Astrocyte (in vitro differentiated cells and primary cell): Measurements from ENCODE around the gene CREM. TPM values are rescaled to one million over a fixed set of nuclear protein-coding genes. Genes with fewer than 3 reads are reported as not detected.

Source experiments
- DNase-seq: peaks from one replicate; pipeline ENCODE4 v3.0.0-alpha.2; 2010; ENCODE audit warnings: low read depth
- FAIRE-seq: peaks from 2 replicates; lab custom pipeline; 2011; peaks lifted over from hg19 to GRCh38; lab: Jason Lieb, UNC
- H2AFZ ChIP-seq: 2 replicates; pipeline ENCODE4 v1.6.0; 2012; ENCODE audit warnings: low read depth, low read length, inconsistent platforms
- H3K27ac ChIP-seq: 2 replicates; pipeline ENCODE4 v1.5.1; 2011; ENCODE audit warnings: low read depth, low read length, inconsistent platforms
- H3K27me3 ChIP-seq: 2 replicates; pipeline ENCODE4 v1.6.0; 2011; ENCODE audit warnings: low read length, inconsistent platforms; ENCODE audit not compliant: insufficient read depth
- H3K36me3 ChIP-seq: 2 replicates; pipeline ENCODE4 v1.5.1; 2011; ENCODE audit warnings: low read length, inconsistent platforms; ENCODE audit not compliant: insufficient read depth
- H3K4me1 ChIP-seq: 2 replicates; pipeline ENCODE4 v1.5.1; 2011; ENCODE audit warnings: low read length, inconsistent platforms; ENCODE audit not compliant: insufficient read depth
- H3K4me2 ChIP-seq: 2 replicates; pipeline ENCODE4 v1.6.0; 2012; ENCODE audit warnings: low read length, inconsistent platforms
- H3K4me3 ChIP-seq: 2 replicates; pipeline ENCODE4 v1.5.1; 2011; ENCODE audit warnings: low read depth, mild to moderate bottlenecking, low read length, inconsistent platforms; ENCODE audit not compliant: insufficient read depth
- H3K79me2 ChIP-seq: 2 replicates; pipeline ENCODE4 v1.6.0; 2012; ENCODE audit warnings: mild to moderate bottlenecking, low read length, inconsistent platforms; ENCODE audit not compliant: insufficient read depth
- H3K9ac ChIP-seq: 2 replicates; pipeline ENCODE4 v1.6.0; 2012; ENCODE audit warnings: mild to moderate bottlenecking, low read length, inconsistent platforms
- H3K9me3 ChIP-seq: 2 replicates; pipeline ENCODE4 v1.5.1; 2012; ENCODE audit warnings: low read depth, mild to moderate bottlenecking, low read length, inconsistent platforms; ENCODE audit not compliant: insufficient read depth
- H4K20me1 ChIP-seq: 2 replicates; pipeline ENCODE4 v1.6.0; 2012; ENCODE audit warnings: low read length, inconsistent platforms; ENCODE audit not compliant: insufficient read depth
- H3K27ac Mint-ChIP-seq: one replicate; pipeline ENCODE4 v1.8.0; 2021; ENCODE audit warnings: mild to moderate bottlenecking, mixed read lengths; ENCODE audit not compliant: unreplicated experiment
- H3K27me3 Mint-ChIP-seq: one replicate; pipeline ENCODE4 v1.8.0; 2021; ENCODE audit warnings: low read depth, mixed read lengths; ENCODE audit not compliant: unreplicated experiment
- H3K36me3 Mint-ChIP-seq: one replicate; pipeline ENCODE4 v1.8.0; 2021; ENCODE audit warnings: low read depth, mixed read lengths; ENCODE audit not compliant: unreplicated experiment
- H3K4me1 Mint-ChIP-seq: one replicate; pipeline ENCODE4 v1.8.0; 2021; ENCODE audit warnings: low read depth, mixed read lengths; ENCODE audit not compliant: unreplicated experiment
- H3K4me3 Mint-ChIP-seq: one replicate; pipeline ENCODE4 v1.8.0; 2021; ENCODE audit warnings: mild to moderate bottlenecking, moderate library complexity, mixed read lengths; ENCODE audit not compliant: unreplicated experiment
- H3K9me3 Mint-ChIP-seq: one replicate; pipeline ENCODE4 v1.8.0; 2021; ENCODE audit warnings: mild to moderate bottlenecking, mixed read lengths; ENCODE audit not compliant: unreplicated experiment
- EZH2 ChIP-seq: IDR thresholded peaks from 2 replicates; pipeline ENCODE4 v1.6.1; 2012; ENCODE audit warnings: mild to moderate bottlenecking, low read length, inconsistent platforms; ENCODE audit not compliant: insufficient read depth
- total RNA-seq: library from RNA; stranded (reverse); gene quantifications from 2 replicates; pipeline ENCODE4 v1.2.1, GENCODE V29; 2021
- TF ChIP-seq, protein P1 (sequence below): IDR thresholded peaks from 2 replicates; pipeline ENCODE4 v1.5.1; 2011; ENCODE audit warnings: low read depth, mild to moderate bottlenecking, inconsistent platforms, low read length, moderate library complexity; ENCODE audit not compliant: insufficient read depth

Gene CREM
- total RNA-seq, 1 donor from 2014 or later = 38.3 TPM

DNA sequence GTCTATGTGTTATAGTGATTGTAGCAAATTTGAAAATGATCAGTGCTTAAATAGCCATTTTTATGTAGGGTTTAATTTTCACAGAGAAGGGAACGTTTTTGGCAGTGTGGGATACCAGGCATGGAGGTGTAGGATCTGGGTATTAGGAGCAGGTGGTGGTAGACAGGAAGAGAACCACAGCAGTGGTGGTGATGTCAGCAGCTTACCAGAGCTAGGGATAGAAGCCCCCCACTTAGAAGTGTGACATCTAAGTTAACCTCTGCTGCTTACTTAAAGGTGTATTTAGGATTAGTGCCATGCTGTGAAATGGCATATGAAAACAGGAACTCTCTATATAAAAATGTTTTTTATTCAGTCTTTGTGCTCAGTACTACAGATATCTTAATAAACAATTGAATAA, 73.8 kb downstream of the CREM start:
- Histone ChIP-seq H3K4me3 (no peak overlapping the region), H3K4me2 (no peak overlapping the region), H4K20me1 (no peaks in the 10 kb centered on the region), H3K27me3 (no peaks in the 10 kb centered on the region), H2AFZ (no peak overlapping the region), H3K9me3 (no peaks in the 10 kb centered on the region), H3K79me2 (peaks cover 3% of the 10 kb centered on the region), H3K4me1 (no peaks in the 10 kb centered on the region), H3K27ac (no peak overlapping the region), H3K9ac (no peak overlapping the region), H3K36me3 (no peaks in the 10 kb centered on the region)
- H3K4me3 Mint-ChIP-seq = no peak overlapping the region
- H3K4me1 Mint-ChIP-seq = peaks cover under 1% of the 10 kb centered on the region
- H3K27ac Mint-ChIP-seq = no peak overlapping the region
- DNase-seq = no peak
- no peaks in the 10 kb centered on the region for H3K27me3 Mint-ChIP-seq
- H3K9me3 Mint-ChIP-seq = no peaks in the 10 kb centered on the region
- FAIRE-seq = no peak
- no peaks in the 10 kb centered on the region for H3K36me3 Mint-ChIP-seq
- TF ChIP-seq, protein P1, sequence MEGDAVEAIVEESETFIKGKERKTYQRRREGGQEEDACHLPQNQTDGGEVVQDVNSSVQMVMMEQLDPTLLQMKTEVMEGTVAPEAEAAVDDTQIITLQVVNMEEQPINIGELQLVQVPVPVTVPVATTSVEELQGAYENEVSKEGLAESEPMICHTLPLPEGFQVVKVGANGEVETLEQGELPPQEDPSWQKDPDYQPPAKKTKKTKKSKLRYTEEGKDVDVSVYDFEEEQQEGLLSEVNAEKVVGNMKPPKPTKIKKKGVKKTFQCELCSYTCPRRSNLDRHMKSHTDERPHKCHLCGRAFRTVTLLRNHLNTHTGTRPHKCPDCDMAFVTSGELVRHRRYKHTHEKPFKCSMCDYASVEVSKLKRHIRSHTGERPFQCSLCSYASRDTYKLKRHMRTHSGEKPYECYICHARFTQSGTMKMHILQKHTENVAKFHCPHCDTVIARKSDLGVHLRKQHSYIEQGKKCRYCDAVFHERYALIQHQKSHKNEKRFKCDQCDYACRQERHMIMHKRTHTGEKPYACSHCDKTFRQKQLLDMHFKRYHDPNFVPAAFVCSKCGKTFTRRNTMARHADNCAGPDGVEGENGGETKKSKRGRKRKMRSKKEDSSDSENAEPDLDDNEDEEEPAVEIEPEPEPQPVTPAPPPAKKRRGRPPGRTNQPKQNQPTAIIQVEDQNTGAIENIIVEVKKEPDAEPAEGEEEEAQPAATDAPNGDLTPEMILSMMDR = no peak
- no peak for TF ChIP-seq EZH2

DNA sequence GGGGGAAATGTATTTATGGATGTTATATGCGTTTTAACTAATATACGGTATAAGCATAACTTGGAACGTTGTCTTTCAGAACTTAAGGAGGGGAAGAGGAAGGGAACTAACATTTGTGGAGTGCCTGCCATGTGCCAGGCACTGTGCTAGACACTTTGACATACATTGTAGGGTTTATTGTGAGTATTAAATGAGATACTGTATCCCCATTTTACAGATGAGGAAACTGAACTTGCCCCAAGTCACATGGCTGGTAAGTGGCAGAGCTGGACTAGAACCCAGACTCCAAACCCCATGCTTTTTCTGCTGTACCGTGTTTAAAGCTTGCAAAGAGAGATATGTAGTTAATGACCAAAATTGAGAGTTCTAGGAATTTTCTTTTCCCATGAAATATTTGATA, 74.6 kb downstream of the CREM start:
- H3K27ac Mint-ChIP-seq = no peak overlapping the region
- DNase-seq (no peak), FAIRE-seq (no peak)
- H3K4me3 Mint-ChIP-seq = no peak overlapping the region
- Histone ChIP-seq H3K27ac (no peak overlapping the region), H3K9ac (no peak overlapping the region), H3K36me3 (no peaks in the 10 kb centered on the region), H3K79me2 (peaks cover 3% of the 10 kb centered on the region), H3K27me3 (no peaks in the 10 kb centered on the region), H3K4me2 (no peak overlapping the region), H3K4me1 (no peaks in the 10 kb centered on the region), H4K20me1 (no peaks in the 10 kb centered on the region), H3K9me3 (no peaks in the 10 kb centered on the region), H3K4me3 (no peak overlapping the region), H2AFZ (no peak overlapping the region)
- H3K4me1 Mint-ChIP-seq = no peaks in the 10 kb centered on the region
- no peaks in the 10 kb centered on the region for H3K9me3 Mint-ChIP-seq
- H3K27me3 Mint-ChIP-seq = no peaks in the 10 kb centered on the region
- H3K36me3 Mint-ChIP-seq = no peaks in the 10 kb centered on the region
- TF ChIP-seq EZH2 = no peak
- TF ChIP-seq, protein P1 = no peak

DNA sequence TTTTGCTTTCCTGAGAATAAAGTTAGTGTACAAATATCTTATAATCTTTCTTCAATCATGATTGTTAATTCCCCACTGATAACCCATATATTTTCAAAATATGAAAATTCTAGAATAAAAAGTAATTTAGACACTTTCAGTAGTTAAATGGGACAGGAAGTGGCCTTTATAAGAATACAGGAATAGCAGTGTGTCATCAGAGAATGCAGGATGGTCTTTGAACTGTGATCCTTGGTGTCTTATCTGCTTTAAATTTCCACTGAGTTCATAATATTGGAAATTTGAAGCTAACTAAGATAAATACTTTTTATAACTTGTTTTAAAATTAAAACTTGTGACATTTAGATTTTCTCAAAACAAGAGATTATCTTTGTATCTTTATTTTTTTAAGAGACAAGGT, 75.4 kb downstream of the CREM start:
- no peak overlapping the region for H3K27ac ChIP-seq
- Mint-ChIP-seq H3K27me3 (no peaks in the 10 kb centered on the region), H3K4me3 (no peak overlapping the region), H3K4me1 (no peaks in the 10 kb centered on the region), H3K9me3 (no peaks in the 10 kb centered on the region), H3K27ac (no peak overlapping the region), H3K36me3 (no peaks in the 10 kb centered on the region)
- no peak for FAIRE-seq
- H3K9me3 ChIP-seq = no peaks in the 10 kb centered on the region
- no peak overlapping the region for H3K4me2 ChIP-seq
- H2AFZ ChIP-seq = no peak overlapping the region
- H3K79me2 ChIP-seq = peaks cover 3% of the 10 kb centered on the region
- H3K4me3 ChIP-seq = no peak overlapping the region
- H4K20me1 ChIP-seq = no peaks in the 10 kb centered on the region
- DNase-seq = no peak
- H3K4me1 ChIP-seq = no peaks in the 10 kb centered on the region
- no peaks in the 10 kb centered on the region for H3K27me3 ChIP-seq
- no peaks in the 10 kb centered on the region for H3K36me3 ChIP-seq
- TF ChIP-seq EZH2 = no peak
- TF ChIP-seq, protein P1 = no peak
- no peak overlapping the region for H3K9ac ChIP-seq
